ENCODE results near the gene TAC4. TPM values are rescaled to one million over a fixed set of nuclear protein-coding genes. Genes with fewer than 3 reads are reported as not detected.

The TAC4 gene
- polyA plus RNA-seq, 1 donor (not counting 4 experiments of a cell fraction or from before 2014, with no cell fraction given), result not detected

DNA sequence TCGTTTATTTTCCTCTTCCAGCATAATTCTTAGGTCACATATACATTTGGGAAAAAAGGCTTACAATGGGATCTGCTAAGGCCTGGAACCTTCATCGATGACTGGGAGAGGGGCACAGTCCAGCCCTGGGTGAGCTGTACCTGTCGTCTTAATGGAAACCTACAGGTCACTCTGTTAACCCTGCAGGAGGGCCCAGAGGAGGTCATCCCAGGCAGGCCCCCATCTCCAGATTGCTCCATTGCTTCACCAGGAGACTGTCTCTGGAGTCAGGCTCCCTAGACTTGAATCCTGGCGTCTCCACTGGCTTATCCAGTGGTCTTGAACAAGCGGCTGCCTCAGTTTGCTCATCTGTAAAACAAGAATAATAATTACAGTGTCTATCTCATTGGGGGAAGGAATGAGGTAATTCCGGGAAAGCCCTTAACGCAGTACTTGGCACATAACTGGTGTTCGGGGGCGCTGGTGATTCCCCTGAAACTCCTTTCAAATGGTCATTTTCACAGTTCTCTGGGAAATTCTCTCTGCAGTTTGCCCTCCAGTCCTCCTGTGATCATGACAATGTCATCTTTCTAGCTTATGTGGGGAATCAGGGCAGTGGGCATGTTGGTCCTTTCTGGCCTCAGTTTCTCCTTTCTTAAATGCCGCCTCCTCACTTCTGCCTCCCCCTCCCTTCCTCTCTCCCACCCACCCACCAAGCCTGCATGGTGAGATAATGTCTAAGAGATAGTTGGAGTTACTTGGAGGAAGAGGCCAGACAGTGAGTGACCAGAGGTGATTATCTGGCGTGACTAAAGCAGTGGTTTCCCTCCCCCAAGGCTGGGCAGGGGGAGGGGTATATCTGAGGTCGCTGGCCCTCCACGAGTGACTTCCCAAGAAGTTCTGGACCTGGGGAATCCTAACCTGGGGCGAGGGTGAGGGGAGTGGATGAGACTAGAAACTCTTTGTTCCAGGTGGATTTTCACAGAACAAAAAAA is 31.3 kb upstream of the TAC4 start:
- FAIRE-seq (no peak), DNase-seq (ENCODE audit: low read depth, low spot score) (no peak)
- H3K36me3 ChIP-seq (ENCODE audit: control insufficient read depth in 2 of 2, extremely low read depth in 1 of 2, insufficient read depth in 2 of 2, low read length in 2 of 2), result no peaks in the 10 kb centered on the region
- no peak overlapping the region for H3K4me3 ChIP-seq (ENCODE audit: control insufficient read depth in 2 of 3, extremely low read depth in 1 of 3, insufficient read depth in 2 of 3, low read depth in 1 of 3, low read length in 3 of 3)
- peaks cover 26% of the 10 kb centered on the region for H3K27me3 ChIP-seq (ENCODE audit: control insufficient read depth, extremely low read depth, insufficient read depth, low read length)
- no peak overlapping the region for H3K27ac ChIP-seq (ENCODE audit: control insufficient read depth, insufficient read depth, low read length)
- no peaks in the 10 kb centered on the region for H3K9me3 ChIP-seq (ENCODE audit: control insufficient read depth, low read depth, low read length)
- no peaks in the 10 kb centered on the region for H3K4me1 ChIP-seq (ENCODE audit: control insufficient read depth, extremely low read depth, insufficient read depth, low read length)
- no peaks in the 10 kb centered on the region for H3K9me1 ChIP-seq (ENCODE audit: control insufficient read depth, extremely low read depth, insufficient read depth, low read length)
- H2AFZ ChIP-seq (ENCODE audit: control insufficient read depth, low read length), result no peak overlapping the region
- H3K4me2 ChIP-seq (ENCODE audit: control insufficient read depth, extremely low read depth, insufficient read depth, low read depth, low read length), result no peak overlapping the region
- no peak for TF ChIP-seq EZH2 (IDR thresholded peaks at IDR 0.05; ENCODE audit: low read length)
- TF ChIP-seq, protein P1, sequence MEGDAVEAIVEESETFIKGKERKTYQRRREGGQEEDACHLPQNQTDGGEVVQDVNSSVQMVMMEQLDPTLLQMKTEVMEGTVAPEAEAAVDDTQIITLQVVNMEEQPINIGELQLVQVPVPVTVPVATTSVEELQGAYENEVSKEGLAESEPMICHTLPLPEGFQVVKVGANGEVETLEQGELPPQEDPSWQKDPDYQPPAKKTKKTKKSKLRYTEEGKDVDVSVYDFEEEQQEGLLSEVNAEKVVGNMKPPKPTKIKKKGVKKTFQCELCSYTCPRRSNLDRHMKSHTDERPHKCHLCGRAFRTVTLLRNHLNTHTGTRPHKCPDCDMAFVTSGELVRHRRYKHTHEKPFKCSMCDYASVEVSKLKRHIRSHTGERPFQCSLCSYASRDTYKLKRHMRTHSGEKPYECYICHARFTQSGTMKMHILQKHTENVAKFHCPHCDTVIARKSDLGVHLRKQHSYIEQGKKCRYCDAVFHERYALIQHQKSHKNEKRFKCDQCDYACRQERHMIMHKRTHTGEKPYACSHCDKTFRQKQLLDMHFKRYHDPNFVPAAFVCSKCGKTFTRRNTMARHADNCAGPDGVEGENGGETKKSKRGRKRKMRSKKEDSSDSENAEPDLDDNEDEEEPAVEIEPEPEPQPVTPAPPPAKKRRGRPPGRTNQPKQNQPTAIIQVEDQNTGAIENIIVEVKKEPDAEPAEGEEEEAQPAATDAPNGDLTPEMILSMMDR (optimal IDR thresholded peaks at IDR 0.05 in 1 of 3, IDR thresholded peaks at IDR 0.05 in 1 of 3, conservative IDR thresholded peaks at IDR 0.05 in 1 of 3; ENCODE audit: extremely low read depth in 1 of 3, insufficient read depth in 2 of 3, low read length in 3 of 3), result no peak
- no peaks in the 10 kb centered on the region for H4K20me1 ChIP-seq (ENCODE audit: control insufficient read depth, extremely low read depth, insufficient read depth, low read length)
- no peak overlapping the region for H3K9ac ChIP-seq (ENCODE audit: control insufficient read depth, extremely low read depth, insufficient read depth, low read length)
- no peaks in the 10 kb centered on the region for H3K79me2 ChIP-seq (ENCODE audit: control insufficient read depth, insufficient read depth, low read length)
- dilution Hi-C loops (cut with MboI; ENCODE audit: extremely low pct_ligation_motif_present, low sequenced_read_pairs), result no loop called here

DNA sequence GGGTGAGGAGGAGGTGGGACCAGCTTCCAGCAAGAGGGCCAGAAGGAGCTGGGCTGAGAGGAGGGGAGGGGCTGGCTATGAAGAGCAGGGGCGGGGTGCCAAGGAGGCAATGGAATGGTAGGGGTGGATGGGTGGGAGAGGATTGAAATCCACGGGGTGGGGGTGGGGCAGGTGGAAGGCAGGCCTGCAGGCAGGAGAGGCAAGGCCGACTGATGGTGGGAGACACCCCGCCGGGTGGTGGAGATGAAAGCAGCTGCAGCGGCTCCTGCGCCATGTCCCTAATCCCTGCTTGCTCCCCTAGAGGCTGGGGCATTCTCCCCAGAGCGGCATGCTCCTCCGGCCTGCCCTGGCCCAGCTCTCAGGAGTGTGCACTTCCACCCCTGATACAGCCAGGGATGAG is 27.8 kb upstream of the TAC4 start:
- Histone ChIP-seq H3K4me1 (ENCODE audit: control insufficient read depth, extremely low read depth, insufficient read depth, low read length) (peaks cover 8% of the 10 kb centered on the region), H2AFZ (ENCODE audit: control insufficient read depth, low read length) (no peak overlapping the region), H4K20me1 (ENCODE audit: control insufficient read depth, extremely low read depth, insufficient read depth, low read length) (no peaks in the 10 kb centered on the region), H3K4me3 (ENCODE audit: control insufficient read depth in 2 of 3, extremely low read depth in 1 of 3, insufficient read depth in 2 of 3, low read depth in 1 of 3, low read length in 3 of 3) (no peak overlapping the region), H3K9ac (ENCODE audit: control insufficient read depth, extremely low read depth, insufficient read depth, low read length) (no peak overlapping the region), H3K4me2 (ENCODE audit: control insufficient read depth, extremely low read depth, insufficient read depth, low read depth, low read length) (no peak overlapping the region), H3K9me3 (ENCODE audit: control insufficient read depth, low read depth, low read length) (no peaks in the 10 kb centered on the region), H3K79me2 (ENCODE audit: control insufficient read depth, insufficient read depth, low read length) (no peaks in the 10 kb centered on the region), H3K27me3 (ENCODE audit: control insufficient read depth, extremely low read depth, insufficient read depth, low read length) (peaks cover 23% of the 10 kb centered on the region), H3K36me3 (ENCODE audit: control insufficient read depth in 2 of 2, extremely low read depth in 1 of 2, insufficient read depth in 2 of 2, low read length in 2 of 2) (no peaks in the 10 kb centered on the region), H3K27ac (ENCODE audit: control insufficient read depth, insufficient read depth, low read length) (no peak overlapping the region), H3K9me1 (ENCODE audit: control insufficient read depth, extremely low read depth, insufficient read depth, low read length) (peaks cover 4% of the 10 kb centered on the region)
- TF ChIP-seq, protein P1 (optimal IDR thresholded peaks at IDR 0.05 in 1 of 3, IDR thresholded peaks at IDR 0.05 in 1 of 3, conservative IDR thresholded peaks at IDR 0.05 in 1 of 3; ENCODE audit: extremely low read depth in 1 of 3, insufficient read depth in 2 of 3, low read length in 3 of 3), result no peak
- TF ChIP-seq EZH2 (IDR thresholded peaks at IDR 0.05; ENCODE audit: low read length), result no peak
- FAIRE-seq, result no peak
- dilution Hi-C loops (cut with MboI; ENCODE audit: extremely low pct_ligation_motif_present, low sequenced_read_pairs), result no loop called here
- DNase-seq (ENCODE audit: low read depth, low spot score), result no peak
